Middle frontal gyrus (tissue), 1 donor: ENCODE measurements around the gene FIBIN.

ENCODE experiments used
- DNase-seq: peaks from one replicate; pipeline ENCODE4 v3.0.0-alpha.2; 2015; ENCODE audit warnings: low spot score; ENCODE audit errors: extremely low spot score

FIBIN gene

DNA sequence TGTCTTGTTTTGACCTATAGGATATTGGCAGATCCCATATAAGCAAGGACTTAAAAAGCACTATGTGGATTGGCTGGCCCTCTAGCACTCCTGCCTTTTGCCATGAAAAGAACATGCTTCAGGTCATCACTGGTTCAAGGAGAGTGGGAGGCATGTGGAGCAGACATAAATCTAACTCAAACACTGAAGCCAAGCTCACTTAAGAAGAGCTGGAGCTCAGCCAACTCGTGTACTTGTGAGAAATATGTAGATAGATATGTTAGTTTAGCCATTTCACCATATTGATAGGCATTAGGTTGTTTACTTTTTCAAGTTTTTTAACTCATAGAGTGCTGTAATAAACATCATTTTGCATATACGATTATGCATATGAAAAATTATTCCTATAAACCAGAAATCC is 26.8 kb downstream of the FIBIN start:
- DNase-seq, result no peak

DNA sequence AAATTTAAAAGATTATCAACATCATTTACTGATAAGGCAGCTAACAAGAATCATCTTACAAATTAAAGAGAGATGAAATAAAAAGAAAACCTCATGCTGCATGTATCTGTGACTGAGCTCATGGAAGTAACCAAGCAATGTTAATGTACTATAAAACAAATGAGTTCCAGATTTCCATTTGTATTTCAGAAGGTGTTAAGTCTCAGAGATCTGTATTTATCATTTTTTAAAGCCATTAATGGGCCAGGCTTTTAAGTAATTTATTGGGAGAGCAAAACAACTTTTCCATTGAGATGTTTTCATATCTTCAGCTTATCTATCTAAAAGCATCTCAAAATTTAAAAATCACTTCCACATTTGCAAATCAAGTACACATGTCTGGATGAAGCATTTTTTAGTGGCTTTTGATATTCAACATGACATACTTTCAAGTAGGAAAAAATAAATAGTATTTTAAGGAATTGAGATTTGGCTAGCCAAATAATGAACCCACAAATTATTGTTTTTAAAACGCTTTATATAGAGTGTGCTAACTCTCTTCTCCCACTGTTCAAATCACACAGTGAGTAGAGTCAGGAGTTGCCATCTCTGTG is 28.8 kb downstream of the FIBIN start:
- no peak for DNase-seq

DNA sequence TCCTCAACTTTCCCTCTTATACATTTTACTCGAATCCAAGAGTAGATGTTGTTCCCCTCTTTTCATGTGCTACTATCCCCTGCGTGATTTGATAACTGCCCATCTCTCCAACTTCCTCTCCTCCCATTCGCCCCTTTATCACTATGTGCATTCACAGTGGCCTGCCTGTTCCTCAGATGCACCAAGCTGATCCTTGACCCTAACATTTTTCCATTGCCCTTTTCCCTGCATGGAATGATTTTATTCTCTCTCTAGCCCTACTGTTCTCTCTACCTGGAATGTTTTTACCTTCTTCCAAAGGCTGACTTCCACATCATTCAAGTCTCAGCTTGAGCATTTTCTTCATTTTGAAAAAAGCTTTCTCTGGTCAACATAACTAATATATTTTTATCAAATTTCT is 31.0 kb downstream of the FIBIN start:
- no peak for DNase-seq

DNA sequence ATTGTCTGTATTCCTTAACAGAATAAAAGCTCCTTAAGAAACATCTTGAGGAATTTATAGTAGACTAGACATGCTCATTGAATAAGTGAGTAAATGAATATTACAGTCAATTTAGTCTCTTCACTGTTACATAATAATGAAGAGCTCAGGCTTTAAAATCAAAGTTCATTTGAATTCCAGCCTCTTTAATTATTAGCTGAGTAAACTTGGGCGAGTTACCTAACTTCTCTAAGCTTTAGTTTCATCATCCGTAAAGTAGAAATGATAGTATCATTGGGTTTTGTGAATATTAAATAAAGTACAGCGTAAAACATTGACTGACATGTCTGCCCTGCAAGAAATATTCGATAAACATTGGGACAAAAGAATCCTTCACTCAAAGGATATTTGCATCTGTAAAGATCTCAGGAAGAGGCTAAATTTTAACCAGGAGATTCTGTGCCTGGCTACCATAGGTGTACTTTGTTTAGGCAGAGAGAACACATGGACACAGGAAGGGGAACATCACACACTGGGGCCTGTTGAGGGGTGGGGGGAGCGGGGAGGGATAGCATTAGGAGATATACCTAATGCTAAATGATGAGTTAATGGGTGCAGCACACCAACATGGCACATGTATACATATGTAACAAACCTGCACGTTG is 31.5 kb downstream of the FIBIN start:
- DNase-seq, result no peak

DNA sequence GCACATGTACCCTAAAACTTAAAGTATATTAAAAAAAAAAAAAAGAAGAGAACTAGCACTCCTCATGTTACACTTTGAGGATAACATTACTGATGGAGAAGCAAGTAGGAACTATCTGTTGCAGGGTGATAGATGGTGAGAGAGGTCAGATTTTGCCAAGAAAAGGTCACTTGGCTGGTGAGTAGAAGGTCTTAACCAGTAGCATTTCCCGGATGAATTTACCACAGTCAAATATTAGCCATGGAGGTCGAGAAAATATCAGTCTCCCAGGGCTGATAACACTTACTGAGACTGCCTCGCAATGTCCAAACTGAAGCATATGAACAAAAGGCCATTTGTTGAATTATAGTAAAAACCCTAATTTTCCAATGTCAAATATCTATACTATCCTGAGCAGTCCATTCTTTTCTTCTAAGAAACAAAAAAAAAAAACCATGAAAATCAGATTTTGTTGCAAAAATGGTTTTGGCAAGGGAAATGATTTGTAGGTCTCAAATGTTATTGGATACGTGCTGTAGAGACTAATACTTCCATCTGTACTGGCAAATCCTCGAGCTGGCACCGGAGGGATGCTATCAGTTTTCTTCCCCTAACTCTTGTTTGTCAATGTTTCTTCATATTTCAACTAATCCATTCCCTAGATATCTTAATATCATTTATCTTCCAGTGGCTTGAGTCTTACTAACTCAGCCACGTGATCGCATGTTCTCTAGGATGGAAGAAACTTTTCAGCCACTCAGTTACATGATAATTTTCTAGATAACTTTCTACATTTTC is 32.2 kb downstream of the FIBIN start:
- no peak for DNase-seq

DNA sequence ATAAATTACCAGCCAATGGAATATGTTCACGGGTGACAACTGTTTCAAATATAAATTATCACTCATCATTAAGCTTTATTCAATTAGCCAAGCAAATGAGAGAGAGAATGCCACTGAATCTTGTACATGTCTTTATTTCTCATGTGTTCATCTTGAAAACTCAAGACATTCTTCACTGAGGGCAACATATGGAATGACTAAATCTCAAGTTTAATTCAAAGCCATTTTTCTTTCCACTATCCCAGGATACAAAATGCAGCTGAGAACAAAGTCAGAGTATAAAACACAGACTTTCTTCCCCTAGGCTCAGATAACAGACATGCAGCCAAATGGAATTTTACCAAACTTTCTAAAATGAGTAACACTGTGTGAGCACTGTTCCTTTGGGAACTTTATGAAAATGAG is 34.7 kb downstream of the FIBIN start:
- peak; percentile 53 for DNase-seq

DNA sequence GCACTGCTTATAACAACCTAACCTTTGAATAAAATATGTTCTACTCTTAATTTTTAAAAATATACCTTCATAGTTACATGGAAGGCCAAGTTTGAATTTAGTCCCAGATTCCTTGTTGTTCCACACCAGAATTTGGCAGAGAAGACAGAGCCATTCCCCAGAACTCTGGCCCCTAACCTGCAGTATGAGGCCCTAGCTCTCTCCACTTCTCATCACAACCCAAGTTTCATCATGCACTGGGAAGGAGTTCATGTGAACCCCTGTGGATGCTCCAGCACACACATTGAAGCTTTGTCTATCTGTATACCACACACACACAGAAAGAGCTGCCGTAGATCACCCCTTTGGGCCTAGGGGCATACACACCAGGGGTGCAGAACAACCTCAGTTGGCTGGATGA is 36.1 kb downstream of the FIBIN start:
- DNase-seq, result no peak

DNA sequence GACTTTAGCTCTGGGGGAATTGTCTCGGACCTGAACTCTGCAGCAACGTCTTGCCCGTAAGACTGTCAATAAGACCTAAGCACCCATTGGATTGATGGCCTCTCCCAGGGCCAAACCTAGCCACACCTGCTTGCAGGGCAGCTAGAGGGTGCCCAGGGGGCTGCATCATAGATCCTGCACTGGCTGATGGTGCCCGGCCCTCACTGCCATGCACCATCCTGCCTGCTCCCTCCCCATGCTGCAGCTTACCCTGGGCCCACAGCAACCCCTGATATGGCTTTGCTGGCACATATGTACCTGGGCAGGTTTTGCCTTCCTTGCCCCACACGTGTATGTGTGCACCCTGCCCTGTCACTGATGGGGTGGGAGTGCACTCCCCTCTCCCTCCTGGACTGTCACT is 37.8 kb downstream of the FIBIN start:
- no peak for DNase-seq

DNA sequence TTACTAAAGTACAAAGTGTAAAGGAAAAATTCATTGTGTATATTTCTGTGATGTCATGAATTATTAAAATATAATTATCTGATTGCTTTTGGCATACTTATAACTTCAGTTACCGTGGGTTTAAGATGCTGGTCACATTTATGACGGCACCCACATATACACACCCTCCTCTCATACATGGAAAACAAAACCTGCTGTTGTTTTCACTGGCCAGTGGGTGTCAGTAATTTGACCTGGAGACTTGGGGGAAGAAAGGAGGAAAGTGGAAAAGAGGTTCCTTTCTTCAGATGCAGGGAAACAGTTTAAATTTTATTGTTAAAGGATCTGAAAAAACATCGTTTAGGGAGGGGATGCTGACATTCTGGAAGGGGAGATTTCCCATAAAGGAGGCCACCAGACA is 46.0 kb downstream of the FIBIN start:
- DNase-seq, result no peak

DNA sequence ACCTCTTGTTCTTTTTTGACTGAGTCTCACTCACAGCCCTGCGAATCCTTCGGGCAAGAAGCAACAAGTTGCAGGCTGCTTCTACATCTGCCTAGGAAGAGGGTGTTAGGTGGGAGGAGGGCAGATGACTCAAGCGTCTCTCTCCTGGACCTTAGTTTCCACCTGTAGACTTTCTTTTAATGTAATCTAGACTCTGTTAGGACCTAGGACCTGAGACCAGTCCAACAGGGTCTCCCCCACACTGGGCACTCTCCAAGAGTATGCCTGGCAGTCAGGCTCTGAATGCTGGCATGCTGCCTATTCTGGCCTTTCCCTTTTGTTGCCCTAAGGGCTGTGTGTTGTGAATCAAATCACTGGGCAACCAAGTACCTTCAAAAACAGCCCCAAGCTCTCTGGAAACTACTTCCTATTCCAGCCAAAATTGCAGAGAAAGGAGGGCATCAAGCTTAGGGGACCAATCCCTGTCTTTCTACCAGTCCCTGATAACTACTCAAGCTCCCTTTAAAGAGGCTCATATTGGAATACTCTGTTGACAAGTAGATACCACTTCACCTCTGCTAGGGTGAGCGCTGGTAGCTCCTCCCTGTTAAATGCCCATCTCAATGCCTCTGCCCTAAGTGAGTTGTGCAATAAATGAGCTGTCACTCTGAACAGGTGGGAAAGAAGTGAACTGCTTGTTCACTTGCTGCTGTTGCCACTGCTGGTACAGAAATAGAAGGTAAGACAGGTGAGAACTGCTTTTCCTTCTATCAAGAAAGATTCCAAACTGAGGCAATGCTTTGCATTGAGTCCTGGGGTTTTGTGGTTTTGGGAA is 46.6 kb downstream of the FIBIN start, which contains the start of gene BBOX1:
Gene BBOX1 (plus strand): TSS at position 514 of the 814 bp plus-strand sequence. CDS start 14,616 bp downstream, outside the sequence.
- DNase-seq, result peak; percentile 36

DNA sequence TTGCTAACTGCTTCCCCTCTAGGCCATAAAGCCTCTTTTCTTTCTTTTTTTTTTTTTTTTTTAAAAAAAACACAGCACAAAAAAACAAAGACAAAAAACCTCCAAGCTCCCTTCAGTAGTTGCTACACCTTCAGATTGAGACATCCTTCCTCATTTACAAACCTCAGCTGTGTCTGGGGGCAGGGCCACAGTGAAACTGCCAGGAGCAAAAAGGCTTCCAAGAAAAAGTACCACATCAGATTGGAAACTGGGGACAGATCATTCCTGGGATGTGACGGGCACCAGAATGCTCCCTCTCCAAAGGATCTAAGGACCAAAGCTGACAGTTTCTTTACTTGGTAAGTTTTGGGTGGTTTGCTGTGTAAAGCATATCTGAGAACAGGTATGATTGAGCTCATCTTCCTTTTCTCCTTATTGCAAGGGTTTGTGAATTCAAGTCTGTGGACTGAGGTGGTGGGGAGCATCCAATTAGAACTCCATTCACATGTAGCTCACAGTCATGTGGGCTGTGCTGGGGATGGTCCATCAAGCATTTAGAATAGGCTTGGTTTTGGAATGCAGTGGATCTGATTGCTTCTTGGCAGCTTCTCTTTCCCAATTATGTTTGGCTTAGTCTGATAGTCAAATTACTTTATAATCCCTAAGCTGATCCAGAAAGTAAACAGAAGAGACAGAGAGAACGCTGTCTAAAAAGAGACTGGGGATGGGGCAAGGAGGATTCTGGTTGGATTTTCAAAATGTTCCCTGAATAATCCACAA is 47.4 kb downstream of the FIBIN start:
- DNase-seq, result no peak
